ENCODE data around the gene KCNT2.

DNA sequence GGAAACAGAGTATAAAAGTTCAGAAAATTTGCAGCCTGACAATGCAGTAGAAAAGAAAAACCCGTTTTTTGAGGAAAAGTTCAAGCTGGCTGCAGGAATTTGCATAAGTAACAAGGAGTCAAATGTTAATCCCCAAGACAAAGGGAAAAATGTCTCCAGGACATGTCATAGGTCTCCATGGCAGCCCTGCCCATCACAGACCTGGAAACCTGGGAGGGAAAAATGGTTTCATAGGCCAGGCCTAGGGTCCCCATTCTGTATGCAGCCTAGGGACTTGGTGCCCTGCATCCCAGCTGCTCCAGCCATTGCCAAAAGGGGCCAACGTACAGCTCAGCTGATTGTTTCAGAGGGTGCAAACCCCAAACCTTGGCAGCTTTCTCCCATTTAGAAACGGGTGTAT lies 3.6 kb upstream of the KCNT2 start:
- no peak for TF ChIP-seq ARNT (IDR thresholded peaks at IDR 0.05)
- TF ChIP-seq SP1 (IDR thresholded peaks at IDR 0.05), result no peak
- TF ChIP-seq BHLHE40 (IDR thresholded peaks at IDR 0.05; ENCODE audit: borderline replicate concordance), result no peak
- TF ChIP-seq SUZ12 (IDR thresholded peaks at IDR 0.05), result no peak
- TF ChIP-seq ZNF384 (IDR thresholded peaks at IDR 0.05), result no peak
- TF ChIP-seq, protein P1, sequence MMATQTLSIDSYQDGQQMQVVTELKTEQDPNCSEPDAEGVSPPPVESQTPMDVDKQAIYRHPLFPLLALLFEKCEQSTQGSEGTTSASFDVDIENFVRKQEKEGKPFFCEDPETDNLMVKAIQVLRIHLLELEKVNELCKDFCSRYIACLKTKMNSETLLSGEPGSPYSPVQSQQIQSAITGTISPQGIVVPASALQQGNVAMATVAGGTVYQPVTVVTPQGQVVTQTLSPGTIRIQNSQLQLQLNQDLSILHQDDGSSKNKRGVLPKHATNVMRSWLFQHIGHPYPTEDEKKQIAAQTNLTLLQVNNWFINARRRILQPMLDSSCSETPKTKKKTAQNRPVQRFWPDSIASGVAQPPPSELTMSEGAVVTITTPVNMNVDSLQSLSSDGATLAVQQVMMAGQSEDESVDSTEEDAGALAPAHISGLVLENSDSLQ (IDR thresholded peaks at IDR 0.05), result no peak
- no peak for TF ChIP-seq CTBP1 (IDR thresholded peaks at IDR 0.05; ENCODE audit: borderline replicate concordance)
- TF ChIP-seq TARDBP (IDR thresholded peaks at IDR 0.05), result no peak
- TF ChIP-seq HDGF (IDR thresholded peaks at IDR 0.05; ENCODE audit: borderline replicate concordance), result no peak

Measured in HEK293T (cell line).